SK-N-MC (cell line): ENCODE data around the gene ANO2.

Experiments used
- EZH2 ChIP-seq: fragments of 200-600 bp; sonication (generic); IDR thresholded peaks from one replicate; pipeline ENCODE4 v1.6.1; 2017; ENCODE audit warnings: antibody characterized with exemption
- POLR2AphosphoS5 ChIP-seq: IDR thresholded peaks from 2 replicates; pipeline ENCODE4 v1.6.1; 2012; ENCODE audit warnings: mild to moderate bottlenecking, low read depth, low read length, borderline replicate concordance

DNA sequence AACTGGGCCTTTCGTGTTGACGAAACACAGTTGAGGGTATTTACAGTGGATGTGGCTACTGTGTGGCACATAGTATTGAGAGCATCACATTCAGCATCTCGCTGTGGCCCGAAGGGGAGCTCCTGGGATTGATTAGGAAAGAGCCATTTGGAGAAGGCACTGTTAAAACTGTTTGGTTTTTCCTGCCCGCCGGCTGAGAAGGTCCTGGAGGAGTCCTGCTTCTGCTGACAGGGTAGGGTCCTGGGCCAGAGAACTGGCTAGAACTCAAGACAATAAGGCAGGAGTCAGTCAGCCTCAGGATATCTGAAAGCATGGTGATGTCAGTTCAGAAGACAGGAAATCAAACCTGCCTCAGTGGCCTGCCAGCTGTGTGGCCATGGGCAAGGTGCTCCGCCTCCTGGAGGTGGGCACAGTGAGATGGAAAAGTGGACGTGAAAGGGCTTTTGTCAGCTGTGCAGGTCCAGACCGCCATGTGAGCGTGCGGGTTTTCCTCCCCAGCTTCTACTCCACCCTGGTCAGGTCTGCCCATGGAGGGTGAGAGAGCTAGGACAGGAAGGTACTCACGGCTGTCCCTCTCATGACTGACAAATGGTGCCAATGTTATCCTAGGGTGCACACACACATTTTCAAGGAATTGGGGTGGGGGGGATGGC, 420.8 kb downstream of the ANO2 start:
- TF ChIP-seq EZH2, result no peak
- TF ChIP-seq POLR2AphosphoS5, result no peak
